ENCODE results near the gene SPESP1.

The SPESP1 gene

GRCh38 chr15:68993276-68993675 lies 63.0 kb downstream of the SPESP1 start:
- no peak for DNase-seq

- peak; percentile 69 for DNase-seq
These were observed 63.8 kb downstream of the SPESP1 start for GRCh38 chr15:68994149-68994548.

- no peak for DNase-seq
These were observed 64.8 kb downstream of the SPESP1 start for GRCh38 chr15:68994981-68995761.

All from kidney glomerular epithelial cell (primary cell).